GM23338 (cell line): Measurements from ENCODE around the gene NEB. TPM values are rescaled to one million over a fixed set of nuclear protein-coding genes. Genes with fewer than 3 reads are reported as not detected.

ENCODE experiments used
- ATAC-seq: fragments of 200-7000 bp; cut with Tn5 transposase; 3 replicates; pipeline ENCODE4 v1.9.1; 2020
- DNase-seq: peaks from one replicate; pipeline ENCODE4 v3.0.0-alpha.2; 2015; ENCODE audit warnings: low spot score
- H2AFZ ChIP-seq: fragments of 200-600 bp; sonication (generic); 2 replicates; pipeline ENCODE4 v1.8.0; 2016; ENCODE audit warnings: antibody characterized with exemption, mild to moderate bottlenecking, moderate library complexity
- H3F3A ChIP-seq: fragments of 200-600 bp; sonication (generic); replicated peaks from 2 replicates; pipeline ENCODE4 v1.8.0; 2017; ENCODE audit warnings: antibody characterized with exemption, mixed run types, low read depth
- H3K27ac ChIP-seq: fragments of 200-600 bp; sonication (generic); 2 replicates; pipeline ENCODE4 v1.6.1; 2016; ENCODE audit warnings: low read depth
- H3K27me3 ChIP-seq: fragments of 200-600 bp; sonication (generic); 2 replicates; pipeline ENCODE4 v1.8.0; 2016; ENCODE audit warnings: mild to moderate bottlenecking, mixed run types, moderate library complexity; ENCODE audit not compliant: insufficient read depth
- H3K36me3 ChIP-seq: fragments of 200-600 bp; sonication (generic); 2 replicates; pipeline ENCODE4 v1.8.0; 2016; ENCODE audit warnings: mild to moderate bottlenecking; ENCODE audit not compliant: insufficient read depth
- H3K4me1 ChIP-seq: fragments of 200-600 bp; sonication (generic); 2 replicates; pipeline ENCODE4 v1.8.0; 2016; ENCODE audit warnings: mild to moderate bottlenecking, moderate library complexity; ENCODE audit not compliant: insufficient read depth
- H3K4me2 ChIP-seq: fragments of 200-600 bp; sonication (generic); 2 replicates; pipeline ENCODE4 v1.7.1; 2017; ENCODE audit warnings: mixed run types
- H3K4me3 ChIP-seq: fragments of 200-600 bp; sonication (generic); 2 replicates; pipeline ENCODE4 v1.6.1; 2016; ENCODE audit warnings: mixed run types
- H3K79me2 ChIP-seq: fragments of 200-600 bp; sonication (generic); replicated peaks from 2 replicates; pipeline ENCODE4 v1.8.0; 2017; ENCODE audit warnings: mild to moderate bottlenecking; ENCODE audit not compliant: insufficient read depth
- H3K9me2 ChIP-seq: fragments of 200-600 bp; sonication (generic); 2 replicates; pipeline ENCODE4 v1.8.0; 2017; ENCODE audit not compliant: insufficient read depth
- H4K20me1 ChIP-seq: fragments of 200-600 bp; sonication (generic); replicated peaks from 2 replicates; pipeline ENCODE4 v1.8.0; 2017; ENCODE audit warnings: mild to moderate bottlenecking; ENCODE audit not compliant: insufficient read depth
- H3K27ac Mint-ChIP-seq: 2 replicates; pipeline ENCODE4 v1.8.0; 2020; ENCODE audit warnings: inconsistent platforms, mild to moderate bottlenecking, moderate library complexity, mixed read lengths
- H3K27me3 Mint-ChIP-seq: 3 replicates; pipeline ENCODE4 v1.8.0; 2022; ENCODE audit warnings: low read depth, mild to moderate bottlenecking, moderate library complexity, mixed read lengths, inconsistent platforms; ENCODE audit not compliant: insufficient read depth, poor library complexity
- H3K36me3 Mint-ChIP-seq: 3 replicates; pipeline ENCODE4 v1.8.0; 2021; ENCODE audit warnings: low read depth, mild to moderate bottlenecking, inconsistent platforms, moderate library complexity, mixed read lengths
- H3K4me1 Mint-ChIP-seq: 3 replicates; pipeline ENCODE4 v1.8.0; 2020; ENCODE audit warnings: mild to moderate bottlenecking, inconsistent platforms, mixed read lengths
- H3K4me3 Mint-ChIP-seq: 3 replicates; pipeline ENCODE4 v1.8.0; 2021; ENCODE audit warnings: moderate library complexity, mild to moderate bottlenecking, inconsistent platforms, mixed read lengths
- H3K9me3 Mint-ChIP-seq: 3 replicates; pipeline ENCODE4 v1.8.0; 2020; ENCODE audit warnings: moderate library complexity, mild to moderate bottlenecking, inconsistent platforms, mixed read lengths
- CREB1 ChIP-seq: fragments of 250-450 bp; sonication (Bioruptor Pico); IDR thresholded peaks from 2 replicates; pipeline ENCODE4 v1.5.0; 2020; ENCODE audit warnings: low read depth, mild to moderate bottlenecking, moderate library complexity
- ETS1 ChIP-seq: IDR thresholded peaks from 2 replicates; pipeline ENCODE4 v1.6.1; 2016; ENCODE audit warnings: antibody characterized with exemption
- JUNB ChIP-seq: IDR thresholded peaks from one replicate; pipeline ENCODE4 v1.6.1; 2016; ENCODE audit warnings: antibody characterized with exemption; ENCODE audit not compliant: unreplicated experiment
- POLR2AphosphoS5 ChIP-seq: IDR thresholded peaks from 2 replicates; pipeline ENCODE4 v1.6.1; 2016; ENCODE audit warnings: antibody characterized with exemption, low read depth
- REST ChIP-seq: IDR thresholded peaks from one replicate; pipeline ENCODE4 v1.6.1; 2018; ENCODE audit warnings: antibody characterized with exemption; ENCODE audit not compliant: unreplicated experiment
- ZNF114 ChIP-seq: fragments of 250-450 bp; sonication (Bioruptor Pico); IDR thresholded peaks from 2 replicates; pipeline ENCODE4 v1.5.0; 2020; ENCODE audit warnings: mild to moderate bottlenecking, moderate library complexity
- ZNF331 ChIP-seq: fragments of 250-450 bp; sonication (Bioruptor Pico); IDR thresholded peaks from 2 replicates; pipeline ENCODE4 v1.5.0; 2020; ENCODE audit warnings: low read depth, mild to moderate bottlenecking, moderate library complexity
- polyA plus RNA-seq: library from polyadenylated mRNA; unstranded; fragments of >200 nt; fragmentation: Nextera tagmentation; extraction: Ambion mirVana; gene quantifications from 2 replicates; pipeline ENCODE4 v1.2.1, GENCODE V29; 2016
- total RNA-seq: library from RNA; depleted of rRNA; stranded (reverse); fragments of >200 nt; shearing (Covaris generic); gene quantifications from 2 replicates; pipeline ENCODE4 v1.2.3, GENCODE V29; 2014
- TF ChIP-seq, protein P1 (sequence below): fragments of 250-450 bp; sonication (Bioruptor Pico); IDR thresholded peaks from 2 replicates; pipeline ENCODE4 v1.5.0; 2020; ENCODE audit warnings: mild to moderate bottlenecking, moderate library complexity

The NEB gene
- total and polyA plus RNA-seq, 2 experiments from 2014 or later: 6.2 to 13.7 TPM

- TF ChIP-seq, protein P1, sequence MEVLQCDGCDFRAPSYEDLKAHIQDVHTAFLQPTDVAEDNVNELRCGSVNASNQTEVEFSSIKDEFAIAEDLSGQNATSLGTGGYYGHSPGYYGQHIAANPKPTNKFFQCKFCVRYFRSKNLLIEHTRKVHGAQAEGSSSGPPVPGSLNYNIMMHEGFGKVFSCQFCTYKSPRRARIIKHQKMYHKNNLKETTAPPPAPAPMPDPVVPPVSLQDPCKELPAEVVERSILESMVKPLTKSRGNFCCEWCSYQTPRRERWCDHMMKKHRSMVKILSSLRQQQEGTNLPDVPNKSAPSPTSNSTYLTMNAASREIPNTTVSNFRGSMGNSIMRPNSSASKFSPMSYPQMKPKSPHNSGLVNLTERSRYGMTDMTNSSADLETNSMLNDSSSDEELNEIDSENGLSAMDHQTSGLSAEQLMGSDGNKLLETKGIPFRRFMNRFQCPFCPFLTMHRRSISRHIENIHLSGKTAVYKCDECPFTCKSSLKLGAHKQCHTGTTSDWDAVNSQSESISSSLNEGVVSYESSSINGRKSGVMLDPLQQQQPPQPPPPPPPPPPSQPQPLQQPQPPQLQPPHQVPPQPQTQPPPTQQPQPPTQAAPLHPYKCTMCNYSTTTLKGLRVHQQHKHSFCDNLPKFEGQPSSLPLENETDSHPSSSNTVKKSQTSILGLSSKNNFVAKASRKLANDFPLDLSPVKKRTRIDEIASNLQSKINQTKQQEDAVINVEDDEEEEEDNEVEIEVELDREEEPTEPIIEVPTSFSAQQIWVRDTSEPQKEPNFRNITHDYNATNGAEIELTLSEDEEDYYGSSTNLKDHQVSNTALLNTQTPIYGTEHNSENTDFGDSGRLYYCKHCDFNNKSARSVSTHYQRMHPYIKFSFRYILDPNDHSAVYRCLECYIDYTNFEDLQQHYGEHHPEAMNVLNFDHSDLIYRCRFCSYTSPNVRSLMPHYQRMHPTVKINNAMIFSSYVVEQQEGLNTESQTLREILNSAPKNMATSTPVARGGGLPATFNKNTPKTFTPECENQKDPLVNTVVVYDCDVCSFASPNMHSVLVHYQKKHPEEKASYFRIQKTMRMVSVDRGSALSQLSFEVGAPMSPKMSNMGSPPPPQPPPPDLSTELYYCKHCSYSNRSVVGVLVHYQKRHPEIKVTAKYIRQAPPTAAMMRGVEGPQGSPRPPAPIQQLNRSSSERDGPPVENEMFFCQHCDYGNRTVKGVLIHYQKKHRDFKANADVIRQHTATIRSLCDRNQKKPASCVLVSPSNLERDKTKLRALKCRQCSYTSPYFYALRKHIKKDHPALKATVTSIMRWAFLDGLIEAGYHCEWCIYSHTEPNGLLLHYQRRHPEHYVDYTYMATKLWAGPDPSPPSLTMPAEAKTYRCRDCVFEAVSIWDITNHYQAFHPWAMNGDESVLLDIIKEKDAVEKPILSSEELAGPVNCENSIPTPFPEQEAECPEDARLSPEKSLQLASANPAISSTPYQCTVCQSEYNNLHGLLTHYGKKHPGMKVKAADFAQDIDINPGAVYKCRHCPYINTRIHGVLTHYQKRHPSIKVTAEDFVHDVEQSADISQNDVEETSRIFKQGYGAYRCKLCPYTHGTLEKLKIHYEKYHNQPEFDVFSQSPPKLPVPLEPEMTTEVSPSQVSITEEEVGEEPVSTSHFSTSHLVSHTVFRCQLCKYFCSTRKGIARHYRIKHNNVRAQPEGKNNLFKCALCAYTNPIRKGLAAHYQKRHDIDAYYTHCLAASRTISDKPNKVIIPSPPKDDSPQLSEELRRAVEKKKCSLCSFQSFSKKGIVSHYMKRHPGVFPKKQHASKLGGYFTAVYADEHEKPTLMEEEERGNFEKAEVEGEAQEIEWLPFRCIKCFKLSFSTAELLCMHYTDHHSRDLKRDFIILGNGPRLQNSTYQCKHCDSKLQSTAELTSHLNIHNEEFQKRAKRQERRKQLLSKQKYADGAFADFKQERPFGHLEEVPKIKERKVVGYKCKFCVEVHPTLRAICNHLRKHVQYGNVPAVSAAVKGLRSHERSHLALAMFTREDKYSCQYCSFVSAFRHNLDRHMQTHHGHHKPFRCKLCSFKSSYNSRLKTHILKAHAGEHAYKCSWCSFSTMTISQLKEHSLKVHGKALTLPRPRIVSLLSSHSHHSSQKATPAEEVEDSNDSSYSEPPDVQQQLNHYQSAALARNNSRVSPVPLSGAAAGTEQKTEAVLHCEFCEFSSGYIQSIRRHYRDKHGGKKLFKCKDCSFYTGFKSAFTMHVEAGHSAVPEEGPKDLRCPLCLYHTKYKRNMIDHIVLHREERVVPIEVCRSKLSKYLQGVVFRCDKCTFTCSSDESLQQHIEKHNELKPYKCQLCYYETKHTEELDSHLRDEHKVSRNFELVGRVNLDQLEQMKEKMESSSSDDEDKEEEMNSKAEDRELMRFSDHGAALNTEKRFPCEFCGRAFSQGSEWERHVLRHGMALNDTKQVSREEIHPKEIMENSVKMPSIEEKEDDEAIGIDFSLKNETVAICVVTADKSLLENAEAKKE: no peak
These were observed 157.2 kb downstream of the NEB start (continued) for GRCh38 chr2:151577116-151577515.

GRCh38 chr2:151576080-151576479 is 158.2 kb downstream of the NEB start:
- Histone ChIP-seq H3K27me3 (no peaks in the 10 kb centered on the region), H4K20me1 (no peaks in the 10 kb centered on the region), H3K4me2 (no peak overlapping the region), H2AFZ (no peak overlapping the region), H3K4me3 (no peak overlapping the region), H3K36me3 (no peaks in the 10 kb centered on the region), H3K27ac (no peak overlapping the region), H3F3A (no peaks in the 10 kb centered on the region), H3K79me2 (no peaks in the 10 kb centered on the region), H3K4me1 (no peaks in the 10 kb centered on the region), H3K9me2 (no peaks in the 10 kb centered on the region)
- no peak for DNase-seq
- H3K36me3 Mint-ChIP-seq: no peaks in the 10 kb centered on the region
- no peaks in the 10 kb centered on the region for H3K27me3 Mint-ChIP-seq
- H3K27ac Mint-ChIP-seq: no peak overlapping the region
- ATAC-seq: no peak
- H3K9me3 Mint-ChIP-seq: no peaks in the 10 kb centered on the region
- H3K4me3 Mint-ChIP-seq: no peak overlapping the region
- no peaks in the 10 kb centered on the region for H3K4me1 Mint-ChIP-seq
- no peak for TF ChIP-seq ZNF331
- no peak for TF ChIP-seq CREB1 (CRISPR knock-in tag)
- TF ChIP-seq ZNF114 (CRISPR knock-in tag): no peak
- TF ChIP-seq POLR2AphosphoS5: no peak
- TF ChIP-seq ETS1: no peak
- TF ChIP-seq REST: no peak
- TF ChIP-seq JUNB: no peak
